AG09309 (cell line): Measurements from ENCODE around the gene SPN.
"Not testable (repeated sequence)": the region's sequence is repeated elsewhere in the genome, so short reads cannot be mapped to it uniquely, and the experiment has no call there.

ENCODE experiments used
- DNase-seq: peaks from one replicate; pipeline ENCODE4 v3.0.0-alpha.2; 2010; ENCODE audit warnings: low read depth
- H3K4me3 ChIP-seq: 2 replicates; pipeline ENCODE4 v1.5.1; 2011; ENCODE audit warnings: mild to moderate bottlenecking, low read depth, low read length, moderate library complexity; ENCODE audit not compliant: control insufficient read depth
- TF ChIP-seq, protein P1 (sequence below): IDR thresholded peaks from 2 replicates; pipeline ENCODE4 v1.5.1; 2011; ENCODE audit warnings: mild to moderate bottlenecking, low read depth, low read length, inconsistent platforms; ENCODE audit not compliant: insufficient read depth, control insufficient read depth; ENCODE audit errors: missing control alignments

The SPN gene

DNA sequence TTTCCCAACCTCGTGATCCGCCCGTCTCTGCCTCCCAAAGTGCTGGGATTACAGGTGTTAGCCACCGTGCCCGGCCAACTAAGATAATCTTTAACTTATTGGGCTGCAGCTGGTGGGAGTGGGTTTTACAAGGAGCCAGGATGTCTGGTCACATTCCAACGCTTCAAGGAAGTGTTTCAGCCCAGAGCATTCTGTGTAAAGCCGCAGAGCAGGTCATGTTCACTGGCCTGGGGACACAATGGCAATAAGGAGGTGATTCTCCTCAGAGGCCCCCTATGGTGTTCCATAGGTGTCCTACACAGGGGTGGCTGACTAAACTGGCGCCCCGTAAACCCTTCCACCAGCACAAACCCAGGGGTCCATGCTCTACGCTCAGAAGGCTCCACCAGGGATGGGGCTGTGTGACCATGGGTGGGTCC, 17.1 kb downstream of the SPN start:
- DNase-seq, result no peak
- no peak overlapping the region for H3K4me3 ChIP-seq
- TF ChIP-seq, protein P1, sequence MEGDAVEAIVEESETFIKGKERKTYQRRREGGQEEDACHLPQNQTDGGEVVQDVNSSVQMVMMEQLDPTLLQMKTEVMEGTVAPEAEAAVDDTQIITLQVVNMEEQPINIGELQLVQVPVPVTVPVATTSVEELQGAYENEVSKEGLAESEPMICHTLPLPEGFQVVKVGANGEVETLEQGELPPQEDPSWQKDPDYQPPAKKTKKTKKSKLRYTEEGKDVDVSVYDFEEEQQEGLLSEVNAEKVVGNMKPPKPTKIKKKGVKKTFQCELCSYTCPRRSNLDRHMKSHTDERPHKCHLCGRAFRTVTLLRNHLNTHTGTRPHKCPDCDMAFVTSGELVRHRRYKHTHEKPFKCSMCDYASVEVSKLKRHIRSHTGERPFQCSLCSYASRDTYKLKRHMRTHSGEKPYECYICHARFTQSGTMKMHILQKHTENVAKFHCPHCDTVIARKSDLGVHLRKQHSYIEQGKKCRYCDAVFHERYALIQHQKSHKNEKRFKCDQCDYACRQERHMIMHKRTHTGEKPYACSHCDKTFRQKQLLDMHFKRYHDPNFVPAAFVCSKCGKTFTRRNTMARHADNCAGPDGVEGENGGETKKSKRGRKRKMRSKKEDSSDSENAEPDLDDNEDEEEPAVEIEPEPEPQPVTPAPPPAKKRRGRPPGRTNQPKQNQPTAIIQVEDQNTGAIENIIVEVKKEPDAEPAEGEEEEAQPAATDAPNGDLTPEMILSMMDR, result no peak

- DNase-seq, result no peak
- TF ChIP-seq, protein P1, result no peak
- H3K4me3 ChIP-seq, result no peak overlapping the region
Observed at GRCh38 chr16:29683543-29684090, 20.6 kb downstream of the SPN start.

DNA sequence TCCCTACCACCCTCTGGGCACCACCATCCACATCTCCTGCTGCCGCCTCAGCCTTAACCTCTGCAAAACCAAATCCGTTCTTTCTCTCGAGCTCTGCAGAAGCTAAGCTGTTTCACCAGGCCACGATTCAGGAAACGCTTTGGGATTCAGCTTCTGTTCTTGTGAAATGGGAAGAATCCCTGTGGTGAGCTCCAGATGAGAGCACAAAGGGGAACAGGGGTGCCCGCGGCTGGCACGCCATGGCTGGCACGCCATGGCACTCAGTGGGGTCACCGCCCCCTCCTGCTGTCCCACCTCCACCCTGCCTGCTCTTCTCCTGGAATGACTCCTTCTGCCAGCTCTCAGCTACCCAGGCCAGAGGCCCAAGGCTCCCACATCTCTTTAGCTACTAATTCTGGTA, 21.6 kb downstream of the SPN start:
- DNase-seq, result no peak
- TF ChIP-seq, protein P1, result no peak
- no peak overlapping the region for H3K4me3 ChIP-seq

- TF ChIP-seq, protein P1, result no peak
- DNase-seq, result no peak
- H3K4me3 ChIP-seq, result no peak overlapping the region
Observed at GRCh38 chr16:29686740-29687332, 23.8 kb downstream of the SPN start.

- TF ChIP-seq, protein P1, result no peak
- no peak overlapping the region for H3K4me3 ChIP-seq
- no peak for DNase-seq
Observed at GRCh38 chr16:29687755-29688154, 24.7 kb downstream of the SPN start.

DNA sequence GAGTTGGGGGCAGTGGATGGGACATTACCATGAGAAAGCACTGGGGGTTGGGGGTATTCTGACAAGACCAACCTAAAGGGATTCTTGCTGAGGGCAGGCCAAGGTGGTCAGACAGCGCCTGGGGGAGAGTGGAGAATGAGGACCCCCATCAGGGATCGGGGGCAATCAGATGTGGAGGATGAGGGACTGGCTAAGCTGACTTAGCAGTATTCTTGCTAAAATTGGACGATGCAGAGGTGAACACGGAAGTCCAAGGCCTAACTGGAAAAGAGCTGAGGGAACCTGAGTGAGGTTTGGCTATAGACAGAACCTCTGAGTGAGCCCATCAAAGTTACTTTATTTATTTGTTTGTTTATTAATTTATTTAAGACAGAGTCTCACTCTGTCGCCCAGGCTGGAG, 25.1 kb downstream of the SPN start:
- no peak overlapping the region for H3K4me3 ChIP-seq
- TF ChIP-seq, protein P1, result no peak
- DNase-seq, result no peak

DNA sequence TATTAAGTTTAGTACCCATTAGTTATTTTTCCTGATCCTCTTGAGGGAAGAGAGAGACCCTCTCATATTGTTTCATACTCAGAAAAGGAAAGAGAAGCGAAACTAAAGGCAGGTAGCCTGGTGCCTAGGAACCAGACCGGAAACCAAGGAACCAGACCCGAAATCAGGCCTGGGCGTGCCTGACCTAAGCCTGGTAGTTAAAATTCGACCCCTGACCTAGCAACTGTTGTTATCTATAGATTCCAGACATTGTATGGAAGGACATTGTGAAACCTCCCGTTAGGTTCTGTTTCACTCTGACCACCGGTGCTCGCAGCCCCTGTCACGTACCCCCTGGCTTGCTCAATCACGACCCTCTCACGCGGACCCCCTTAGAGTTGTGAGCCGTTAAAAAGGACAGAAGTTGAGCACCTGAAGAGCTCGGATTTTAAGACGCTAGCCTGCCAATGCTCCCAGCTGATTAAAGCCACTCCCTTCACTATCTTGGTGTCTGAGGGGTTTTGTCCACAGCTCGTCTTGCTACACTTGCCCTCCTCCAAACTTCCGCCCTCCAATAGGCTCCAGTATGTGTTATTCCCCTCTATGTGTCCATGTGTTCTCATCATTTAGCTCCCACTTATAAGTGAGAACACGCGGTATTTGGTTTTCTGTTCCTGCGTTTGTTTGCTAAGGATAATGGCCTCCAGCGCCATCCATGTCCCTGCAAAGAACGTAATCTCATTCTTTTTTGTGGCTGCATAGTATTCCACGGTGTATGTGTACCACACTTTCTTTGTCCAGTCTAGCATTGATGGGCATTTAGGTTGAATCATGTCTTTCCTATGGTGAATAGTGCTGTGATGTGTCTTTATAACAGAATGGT, 26.7 kb downstream of the SPN start:
- not testable (repeated sequence) for DNase-seq, H3K4me3 ChIP-seq

- not testable (repeated sequence) for H3K4me3 ChIP-seq, DNase-seq
Observed at GRCh38 chr16:29692606-29693005, 29.6 kb downstream of the SPN start.
